HuH-7 (cell line): Measurements from ENCODE around the gene SNUPN.

Experiments used
- DNase-seq: peaks from one replicate; pipeline ENCODE4 v3.0.0; 2011; ENCODE audit warnings: low spot score

Gene SNUPN

DNA sequence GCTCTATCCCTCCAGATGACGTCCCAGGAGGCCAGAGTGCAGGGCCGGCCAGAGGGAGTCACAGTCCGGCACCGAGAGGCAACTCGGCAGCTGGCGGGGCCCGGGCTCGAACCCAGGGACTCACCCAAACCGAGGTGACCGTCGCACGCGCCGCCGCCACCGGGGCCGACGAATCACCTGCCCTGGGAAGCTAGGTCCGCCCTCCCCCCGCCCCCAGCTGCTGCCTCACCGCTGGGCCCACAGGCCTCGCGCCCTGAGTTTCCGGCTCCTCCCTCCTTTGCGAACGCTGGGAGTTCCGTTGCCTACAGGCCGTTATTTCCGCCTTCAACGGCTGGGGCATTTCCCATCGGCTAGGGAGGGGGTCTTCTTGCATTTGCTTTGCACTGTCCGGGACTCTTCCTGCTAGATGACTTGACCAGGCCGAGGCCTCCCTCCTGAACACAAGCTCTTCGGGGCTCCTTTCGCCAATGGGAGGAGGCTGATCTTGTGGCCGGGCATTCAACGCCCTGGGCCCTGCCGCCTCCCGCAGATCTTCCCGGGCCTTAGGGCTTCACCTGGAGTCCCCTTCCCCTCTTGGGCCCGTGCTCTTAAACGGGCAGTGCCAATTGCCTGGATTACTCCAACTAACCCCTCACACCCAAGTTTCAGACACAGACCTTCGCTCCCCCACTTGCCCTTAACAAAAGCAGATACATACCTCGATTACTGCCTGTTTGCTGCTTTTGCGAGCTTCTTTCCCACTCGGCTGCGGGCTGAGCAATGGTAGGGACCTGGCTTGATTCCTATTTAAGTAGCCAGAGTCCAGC is at the start of gene SNUPN:
Gene SNUPN (minus strand): TSS at position 184 of the 806 bp plus-strand sequence. CDS start 4,674 bp downstream, outside the sequence.
- DNase-seq, result peak; percentile 95

DNA sequence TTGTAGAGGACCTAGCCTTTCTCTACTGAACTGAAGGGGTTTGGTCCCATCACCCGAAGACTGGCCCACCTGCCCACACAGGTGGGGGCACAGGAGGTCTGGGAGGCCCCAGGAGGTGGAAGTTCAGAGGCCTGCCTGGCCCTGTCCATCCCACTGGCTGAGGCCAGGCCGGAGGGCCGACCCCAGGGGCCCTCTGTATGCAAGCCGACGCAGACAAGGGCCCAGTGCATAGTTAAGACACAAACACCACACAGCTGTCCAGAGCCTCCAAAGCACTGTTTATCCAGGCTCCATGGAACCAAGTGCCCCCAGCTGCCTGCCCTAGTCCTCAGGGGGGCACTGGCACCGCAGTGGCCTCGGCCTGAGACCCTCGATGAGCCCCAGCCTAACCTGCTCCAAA is 48.8 kb upstream of the SNUPN start:
- DNase-seq, result no peak

DNA sequence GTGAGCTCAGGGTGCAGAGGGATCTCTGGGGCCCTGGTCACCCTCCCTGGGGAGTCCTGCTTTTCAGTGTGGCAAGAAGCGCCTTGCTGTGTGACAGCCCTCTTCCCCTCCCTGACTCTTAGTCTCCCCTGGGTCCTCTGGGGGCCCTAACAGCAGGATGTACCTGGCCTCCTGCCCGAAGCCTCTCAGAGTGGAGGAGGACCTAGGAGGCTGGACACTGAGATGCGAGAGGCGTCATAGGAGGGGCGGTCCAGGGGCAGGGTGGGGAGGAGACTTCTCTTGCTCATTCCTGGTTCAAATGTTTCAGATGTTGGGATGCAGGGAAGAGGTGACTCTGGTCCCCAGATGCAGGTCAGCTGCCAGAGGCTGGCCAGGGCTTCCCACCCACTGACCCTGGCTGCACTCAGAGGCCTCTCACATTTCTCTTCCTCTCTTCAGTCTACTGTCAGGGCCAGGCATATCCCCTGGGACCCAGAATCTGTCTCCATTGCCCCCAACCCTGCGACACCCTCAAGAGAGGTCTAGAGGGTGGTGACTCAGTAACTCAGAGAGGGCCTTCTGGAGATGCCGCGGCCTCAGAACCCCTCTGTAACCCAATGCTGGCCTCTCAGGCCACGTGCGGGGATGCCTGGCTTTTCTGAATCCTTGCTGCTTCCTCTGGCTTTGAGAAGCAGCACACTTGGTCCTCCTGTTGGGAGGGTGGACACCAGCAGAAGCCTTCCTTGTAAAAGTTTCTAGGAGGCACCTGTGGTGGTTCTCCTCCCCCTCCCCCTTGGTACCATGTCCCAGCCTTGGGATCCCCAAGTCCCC is 48.1 kb upstream of the SNUPN start:
- DNase-seq, result no peak

DNA sequence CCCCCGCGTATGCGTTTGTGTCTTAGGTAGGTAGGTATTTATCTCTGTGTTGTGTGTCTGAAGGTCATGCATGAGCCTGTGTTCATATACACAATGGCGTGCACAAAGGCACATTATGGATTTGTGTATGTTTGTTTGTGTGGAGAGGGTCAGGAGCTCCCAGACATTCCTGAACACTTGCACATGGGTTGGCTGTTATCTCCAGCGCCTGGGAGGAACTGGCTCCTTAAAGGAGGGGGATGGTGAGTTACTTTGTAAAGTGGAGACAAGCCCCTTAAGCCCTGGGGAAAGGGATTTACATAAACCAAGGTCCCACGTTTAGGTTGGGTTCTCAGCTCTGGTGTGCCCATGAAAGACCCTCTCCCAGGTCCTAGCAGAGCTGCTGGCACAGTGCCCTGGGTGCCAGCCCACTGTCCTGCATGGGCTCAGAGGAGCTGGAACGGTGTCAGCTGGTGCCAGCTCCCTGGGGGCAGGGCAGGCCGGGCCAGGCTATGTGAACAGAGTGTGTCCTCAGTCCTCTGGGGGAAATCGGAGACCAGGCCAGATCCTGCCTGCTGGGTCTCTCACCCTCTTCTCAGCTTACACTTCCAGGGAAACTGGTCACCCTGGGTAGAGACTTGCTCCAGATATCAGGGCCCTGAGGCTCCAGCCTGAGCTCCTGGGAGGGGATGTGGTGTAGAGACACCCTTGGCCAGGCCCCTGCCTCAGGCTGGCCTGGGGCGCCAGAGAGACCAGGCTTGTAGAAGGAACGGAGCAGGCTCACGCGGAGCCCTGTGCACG is 47.3 kb upstream of the SNUPN start:
- no peak for DNase-seq

DNA sequence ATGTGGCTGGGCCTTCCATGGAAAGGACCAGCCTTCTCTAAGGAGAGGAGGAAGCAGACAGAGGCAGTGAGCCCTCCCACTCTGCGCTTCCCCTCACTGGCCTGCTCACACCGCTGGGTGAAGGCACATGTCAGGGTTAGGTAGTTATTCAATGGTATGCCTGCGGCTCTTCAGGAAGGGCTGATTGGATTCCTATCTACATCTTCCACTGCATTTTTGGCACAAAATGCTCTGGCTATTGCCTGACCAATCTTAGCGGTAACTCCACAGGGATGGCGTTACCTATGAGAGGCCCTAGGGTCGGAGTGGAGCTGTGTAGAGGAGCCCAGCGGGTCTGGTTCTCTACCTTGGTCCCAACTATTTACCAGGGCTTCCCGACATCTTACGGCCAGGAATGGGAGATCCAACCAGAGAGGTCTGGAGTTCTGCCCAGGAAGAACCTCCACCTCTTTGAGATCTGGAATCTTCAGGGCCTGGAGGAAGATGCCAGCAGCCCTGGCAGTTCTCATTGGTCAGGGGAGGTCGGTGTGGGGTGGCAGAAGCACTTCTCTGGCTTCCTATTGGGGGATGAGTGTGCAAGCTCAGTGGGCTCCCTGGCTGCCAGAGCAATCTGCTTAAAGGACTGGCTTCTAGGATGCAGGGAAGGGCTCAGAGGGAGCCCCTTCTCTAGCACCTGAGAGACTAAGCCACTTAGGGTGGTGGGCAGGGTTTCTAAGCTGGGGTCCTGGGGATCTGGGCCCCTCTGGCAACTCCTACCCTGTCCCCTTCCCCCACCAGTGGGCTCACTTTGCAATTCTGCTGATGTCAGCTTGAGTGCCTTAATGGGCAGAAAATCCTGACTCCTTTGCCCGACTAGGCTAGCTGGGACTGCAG is 46.4 kb upstream of the SNUPN start:
- no peak for DNase-seq

DNA sequence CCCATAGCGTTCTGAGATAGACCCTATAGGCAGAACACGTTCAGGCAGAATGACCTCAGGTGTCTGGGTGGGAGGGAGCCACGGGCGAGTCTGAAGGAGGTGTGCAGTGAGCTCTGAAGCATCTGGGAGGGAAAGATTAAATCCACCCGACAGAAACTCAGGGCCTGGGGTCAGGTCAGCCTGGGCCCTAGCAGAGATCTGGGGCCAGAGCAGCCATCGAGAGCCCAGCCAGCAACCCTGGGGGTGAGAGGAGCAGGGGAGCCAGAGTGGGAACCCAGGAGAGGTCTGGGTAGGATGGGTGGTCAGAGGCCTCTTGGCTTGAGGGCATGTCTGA is 44.3 kb upstream of the SNUPN start:
- no peak for DNase-seq

DNA sequence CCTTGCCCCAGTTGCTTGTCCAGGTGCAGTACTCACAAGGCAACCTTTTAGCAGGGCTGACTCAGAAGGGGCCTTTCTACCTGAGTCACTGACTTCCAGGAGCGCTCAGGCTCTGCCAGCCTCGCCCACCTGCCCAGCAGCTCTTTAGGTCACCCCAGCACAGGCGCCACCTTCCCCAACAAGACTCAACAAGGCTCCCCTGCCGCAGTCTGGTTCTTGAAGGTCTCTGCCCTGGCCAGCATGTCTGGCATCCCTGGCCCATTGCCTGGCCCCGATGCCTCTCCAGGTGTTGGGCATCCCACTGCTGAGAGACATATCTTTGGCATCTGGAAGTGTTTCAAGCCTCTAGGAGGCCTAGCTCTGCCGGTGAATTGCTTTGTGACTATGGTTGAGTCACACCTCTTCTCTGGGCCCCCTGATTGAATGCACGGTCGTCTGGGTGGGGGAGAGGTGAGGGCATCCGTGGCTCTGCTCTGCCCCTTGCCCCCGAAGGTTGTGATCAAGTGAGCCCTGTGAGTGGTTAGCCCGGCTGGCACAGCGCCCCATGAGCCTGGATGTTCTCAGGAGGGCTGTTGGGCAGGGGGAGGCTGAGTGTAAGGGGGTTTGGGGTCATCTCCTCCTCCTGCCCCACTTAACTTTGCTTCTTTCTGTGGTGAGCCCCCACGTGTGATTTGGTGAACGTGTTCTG is 43.8 kb upstream of the SNUPN start:
- no peak for DNase-seq

DNA sequence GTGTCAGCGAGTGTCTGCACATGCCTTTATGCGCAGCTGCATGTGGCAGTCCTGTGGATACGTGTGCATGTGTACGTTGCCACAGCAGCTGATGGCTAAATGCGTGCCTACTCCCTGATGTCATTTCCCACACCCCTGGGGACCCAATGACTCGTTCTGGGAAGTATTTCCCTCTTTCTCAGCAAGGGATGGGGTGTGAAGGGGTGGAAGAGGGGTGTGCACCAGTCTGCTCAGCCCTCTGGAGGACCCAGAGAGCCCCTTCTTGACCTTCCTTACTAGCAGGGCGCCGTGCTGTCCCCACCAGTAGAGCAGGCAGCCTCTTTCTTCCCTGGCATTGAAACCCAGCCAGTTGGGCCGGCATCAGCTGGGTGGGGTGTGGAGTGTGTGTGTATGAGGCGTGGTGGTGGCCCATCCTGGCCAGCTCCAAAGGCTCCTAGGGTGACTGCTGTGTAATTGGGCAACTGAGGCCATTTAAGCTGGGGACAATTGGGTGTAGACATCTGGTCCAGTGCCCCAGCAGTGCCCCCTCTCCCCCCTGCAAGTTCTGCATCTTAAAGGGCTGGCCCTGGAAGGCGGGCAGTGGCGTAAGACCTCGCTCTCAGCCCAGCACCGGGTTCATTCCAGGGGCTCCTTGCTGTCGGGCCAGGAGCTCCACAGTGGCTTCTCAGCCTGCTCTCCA is 41.4 kb upstream of the SNUPN start:
- no peak for DNase-seq

DNA sequence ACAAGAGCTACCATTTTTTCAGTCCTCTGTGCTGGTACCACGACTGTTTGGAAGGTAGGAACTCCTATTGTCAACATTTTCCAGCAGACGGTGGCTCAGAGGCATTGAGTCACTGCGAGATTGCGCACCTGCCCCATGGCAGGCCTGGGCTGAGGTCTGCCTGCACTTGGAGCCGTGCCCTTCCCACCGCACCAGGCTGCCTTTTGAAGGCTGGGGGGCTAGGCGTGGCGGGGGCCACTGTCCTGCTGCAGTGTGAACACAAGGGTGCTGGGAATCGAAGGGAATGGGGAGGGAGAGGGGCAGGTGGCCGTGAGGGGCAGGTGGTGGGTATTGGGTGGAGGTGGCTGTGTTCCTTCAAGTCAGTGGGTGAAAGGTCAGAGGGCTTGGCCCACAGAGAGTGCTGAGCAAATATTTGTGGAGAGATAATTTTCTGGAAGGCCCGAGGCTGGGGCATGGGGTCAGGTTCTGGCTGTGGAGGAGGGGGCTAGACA is 38.5 kb upstream of the SNUPN start:
- DNase-seq, result peak; percentile 69

DNA sequence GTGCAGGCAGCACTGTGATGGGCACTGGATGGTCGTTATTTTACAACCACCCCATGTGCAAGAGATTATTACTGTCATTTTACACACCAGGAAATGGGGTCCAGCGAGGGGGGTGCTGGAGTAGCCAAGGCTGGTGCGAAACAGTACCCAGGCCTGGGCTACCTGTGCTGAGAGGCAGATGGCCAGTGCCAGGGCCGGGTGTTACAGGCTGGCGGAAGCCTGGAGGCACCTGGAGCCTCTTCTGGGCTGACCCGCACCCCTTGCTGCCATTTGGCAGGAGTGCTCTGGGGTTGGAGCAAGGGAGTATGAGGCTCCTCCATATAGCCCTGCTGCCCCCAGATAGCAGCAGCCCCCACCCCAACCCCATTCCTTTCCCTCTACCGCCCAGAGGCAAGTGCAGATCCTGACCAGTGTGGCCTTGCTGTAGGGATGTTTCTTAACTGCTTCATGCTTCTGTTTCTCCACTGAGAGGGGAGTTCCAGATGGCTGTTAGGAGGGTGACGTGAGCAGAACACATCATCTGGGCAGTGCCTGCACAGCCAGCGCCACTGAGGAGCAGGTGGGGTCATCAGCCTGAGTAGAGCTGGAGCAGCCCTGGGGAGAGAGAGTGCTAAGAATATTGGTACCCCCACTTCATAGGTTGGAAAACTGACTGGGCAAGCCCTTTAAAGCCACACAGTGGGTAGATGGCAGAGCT is 37.4 kb upstream of the SNUPN start:
- DNase-seq, result no peak

DNA sequence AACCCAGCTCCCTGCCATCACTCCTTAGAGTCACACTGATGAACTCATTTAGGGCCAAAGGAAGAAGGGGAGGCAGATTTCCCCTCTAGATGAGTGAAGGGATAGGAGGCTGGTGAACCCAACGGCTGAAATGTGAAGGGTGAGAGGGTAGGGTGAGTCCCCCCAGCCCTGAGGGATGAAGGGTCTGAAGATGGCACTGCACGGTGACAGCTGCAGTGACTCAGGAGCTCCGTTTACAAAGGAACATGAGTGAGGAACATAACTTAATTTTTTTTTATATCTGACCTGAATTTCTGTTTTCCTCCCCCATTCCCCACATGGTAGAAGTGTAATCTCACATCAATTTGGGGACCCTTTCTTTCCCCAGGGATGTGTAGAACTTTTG is 36.2 kb upstream of the SNUPN start:
- DNase-seq, result no peak

DNA sequence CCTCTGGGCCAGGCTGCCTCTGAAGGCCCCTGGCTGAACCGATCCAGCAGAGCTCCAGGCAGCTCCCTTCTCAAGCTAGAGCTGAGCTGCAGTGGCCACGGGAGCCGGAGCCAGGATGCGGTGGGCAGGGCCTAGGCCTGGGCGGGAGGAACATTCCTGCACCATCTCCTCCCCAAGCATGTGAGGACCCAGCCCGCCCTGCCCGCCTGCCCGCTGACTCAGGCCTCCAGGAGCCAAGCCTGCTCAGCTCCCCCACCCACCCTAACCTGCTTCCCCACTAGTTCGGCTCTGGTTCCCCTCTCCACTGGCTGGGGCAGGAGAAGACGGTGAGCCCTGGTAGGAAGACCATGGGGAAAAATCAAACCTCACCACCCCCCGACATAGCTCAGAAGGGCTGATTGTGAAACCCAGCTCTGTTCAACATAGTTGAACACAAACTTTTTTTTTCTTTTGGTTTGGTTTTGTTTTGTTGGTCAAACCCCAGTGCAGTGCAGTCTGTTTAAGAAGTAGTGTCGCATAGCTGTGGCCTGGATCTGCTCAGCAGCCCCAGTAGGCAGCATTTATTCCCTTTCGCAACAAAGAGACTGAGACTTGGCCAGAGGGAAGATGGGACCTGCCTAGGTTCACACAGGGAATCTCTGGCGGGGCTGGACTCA is 35.7 kb upstream of the SNUPN start:
- no peak for DNase-seq

DNA sequence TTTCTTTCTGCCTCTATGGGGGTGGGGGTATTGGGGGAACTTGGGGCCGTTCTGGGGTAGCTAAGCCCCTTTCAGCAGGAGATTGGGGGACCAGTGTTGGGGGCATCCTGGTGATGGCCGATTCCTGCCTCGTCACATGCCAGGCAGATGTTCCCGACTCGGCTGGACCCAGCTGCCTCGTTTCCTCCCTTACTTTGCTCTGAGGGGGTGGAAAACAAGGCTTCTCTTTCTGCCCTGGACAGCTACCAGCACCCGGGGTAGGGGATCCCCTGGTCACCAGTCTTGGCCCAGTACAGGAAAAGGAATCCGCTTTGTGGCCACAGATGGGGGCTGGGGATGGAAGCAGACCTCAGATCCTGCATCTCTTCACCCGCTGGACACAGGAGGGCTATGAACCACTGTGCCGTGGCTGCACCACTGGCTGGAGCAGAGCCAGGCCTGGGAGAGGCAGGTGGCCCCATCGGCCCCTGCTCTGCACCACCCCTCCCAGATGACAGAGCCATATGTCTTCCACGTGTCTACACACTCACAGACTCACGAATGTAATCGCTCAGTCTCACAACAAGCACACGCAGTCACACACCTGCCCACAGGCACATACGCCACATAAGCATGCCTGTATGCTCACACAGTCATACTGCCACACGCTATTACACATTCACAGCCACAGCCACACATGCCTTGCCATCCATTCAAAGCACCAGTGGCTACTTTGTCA is 34.6 kb upstream of the SNUPN start:
- no peak for DNase-seq

DNA sequence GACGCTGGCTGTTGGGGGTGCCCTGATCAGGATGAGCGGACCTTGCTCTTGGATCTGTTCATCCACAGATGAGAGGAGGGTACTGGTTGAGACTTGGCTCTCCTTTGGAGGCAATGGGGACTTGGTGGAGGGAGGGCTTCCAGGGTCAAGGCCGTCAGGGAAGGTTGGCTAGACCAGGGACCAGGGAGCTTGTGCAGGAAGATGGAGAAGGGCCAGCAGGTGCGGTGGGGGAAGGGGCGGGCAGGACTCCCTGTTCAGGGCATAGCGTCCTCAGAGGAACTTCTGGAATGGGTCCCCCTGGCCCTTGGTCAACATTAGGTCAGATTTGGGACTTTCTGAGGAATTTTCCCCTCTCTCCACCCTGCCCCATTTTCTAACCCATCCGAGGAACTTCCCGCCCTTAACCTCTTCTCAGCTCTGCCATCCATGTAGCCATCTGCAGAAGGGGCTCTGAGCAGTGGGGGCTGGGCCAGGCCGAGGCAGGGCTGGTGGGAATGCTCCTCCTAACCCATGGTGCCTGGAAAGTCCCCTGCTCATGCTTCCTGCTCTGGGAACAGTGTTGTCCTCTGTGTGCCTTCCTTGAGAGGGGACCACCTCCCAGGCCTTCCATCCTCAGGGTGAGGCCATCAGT is 33.7 kb upstream of the SNUPN start:
- no peak for DNase-seq

DNA sequence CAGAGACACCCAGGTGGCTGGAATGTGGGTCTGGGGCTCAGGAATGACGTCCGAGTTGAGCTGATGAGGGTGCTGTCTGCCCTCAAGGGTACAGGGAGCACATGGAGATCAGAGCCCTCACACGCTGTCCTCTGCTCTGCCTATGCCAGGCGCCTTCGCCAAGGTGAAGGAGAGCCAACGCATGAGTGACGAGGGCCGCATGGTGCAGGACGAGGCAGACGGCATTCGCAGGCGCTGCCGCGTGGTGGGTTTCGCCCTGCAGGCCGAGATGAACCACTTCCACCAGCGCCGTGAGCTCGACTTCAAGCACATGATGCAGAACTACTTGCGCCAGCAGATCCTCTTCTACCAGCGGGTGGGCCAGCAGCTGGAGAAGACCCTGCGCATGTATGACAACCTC is 31.3 kb upstream of the SNUPN start:
- no peak for DNase-seq

DNA sequence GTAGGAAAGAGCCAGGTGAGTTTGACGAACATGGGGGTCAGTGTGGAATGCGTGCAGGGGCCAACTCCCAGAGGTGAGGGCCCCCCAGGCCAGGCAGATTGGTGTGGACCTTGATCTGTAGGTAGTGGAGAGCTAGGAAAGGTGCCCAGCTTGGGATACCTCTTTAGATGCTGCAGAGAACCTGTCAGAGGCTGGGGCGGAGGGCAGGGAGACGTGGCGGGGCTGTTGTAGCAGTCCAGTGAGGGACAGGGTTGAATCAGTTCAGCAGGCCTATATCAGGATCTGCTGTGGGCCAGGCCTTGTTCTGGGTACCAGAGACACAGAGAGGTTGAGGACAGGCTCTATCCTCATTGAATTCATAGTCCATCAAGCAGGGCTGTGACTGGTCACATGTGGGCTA is 30.8 kb upstream of the SNUPN start:
- DNase-seq, result no peak

DNA sequence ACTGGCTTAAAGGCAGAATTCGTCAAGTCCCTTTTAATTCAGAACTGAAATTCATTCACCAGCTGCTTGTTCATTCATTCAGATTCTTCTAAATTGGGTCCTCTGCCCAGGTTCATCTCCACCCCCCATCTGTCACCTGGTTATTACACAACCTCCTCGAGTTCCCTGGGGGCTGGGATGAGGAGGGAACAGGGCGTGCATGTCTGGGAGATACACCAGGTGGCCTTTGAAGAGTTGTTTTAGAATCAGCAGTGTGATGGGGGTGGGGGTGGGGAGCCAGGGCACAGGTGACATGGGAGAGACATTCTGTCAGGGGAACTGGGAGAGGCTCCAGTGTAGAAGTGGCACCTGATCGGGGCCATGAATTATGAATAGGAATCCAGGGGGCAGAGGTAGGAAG is 30.4 kb upstream of the SNUPN start:
- DNase-seq, result no peak
